Trophoblast cell (in vitro differentiated cells and primary cell): Measurements from ENCODE around the gene DEPDC4.
A peak's percentile ranks its signal among the peaks of the same experiment; 100 is the strongest.

Experiments
- DNase-seq, 2 donors: peaks; one replicate each; pipeline ENCODE4 v3.0.0-alpha.2; 2016
- H2AFZ ChIP-seq: 2 replicates; pipeline ENCODE4 v1.6.1; 2013; ENCODE audit warnings: low read length, moderate library complexity, mild to moderate bottlenecking; ENCODE audit not compliant: insufficient read depth, poor library complexity
- H2AK5ac ChIP-seq: 2 replicates; pipeline ENCODE4 v1.6.1; 2013; ENCODE audit warnings: mild to moderate bottlenecking, low read length
- H2BK120ac ChIP-seq: 2 replicates; pipeline ENCODE4 v1.6.1; 2013; ENCODE audit warnings: low read length, mild to moderate bottlenecking, moderate library complexity; ENCODE audit not compliant: insufficient read depth, poor library complexity
- H2BK12ac ChIP-seq: 2 replicates; pipeline ENCODE4 v1.6.1; 2013; ENCODE audit warnings: mild to moderate bottlenecking, low read length, moderate library complexity
- H2BK5ac ChIP-seq: 2 replicates; pipeline ENCODE4 v1.6.1; 2013; ENCODE audit warnings: low read length, low read depth, moderate library complexity, mild to moderate bottlenecking; ENCODE audit not compliant: poor library complexity
- H3K14ac ChIP-seq: 2 replicates; pipeline ENCODE4 v1.6.1; 2013; ENCODE audit warnings: mild to moderate bottlenecking, low read length
- H3K18ac ChIP-seq: 2 replicates; pipeline ENCODE4 v1.6.1; 2013; ENCODE audit warnings: mild to moderate bottlenecking, low read length
- H3K23ac ChIP-seq: 2 replicates; pipeline ENCODE4 v1.6.1; 2013; ENCODE audit warnings: low read length
- H3K27ac ChIP-seq: 2 replicates; pipeline ENCODE4 v1.5.1; 2013; ENCODE audit warnings: low read depth, mild to moderate bottlenecking, inconsistent platforms, low read length, moderate library complexity
- H3K27me3 ChIP-seq: 2 replicates; pipeline ENCODE4 v1.6.1; 2013; ENCODE audit warnings: inconsistent platforms, mild to moderate bottlenecking, low read length, moderate library complexity; ENCODE audit not compliant: insufficient read depth
- H3K36me3 ChIP-seq, 2 experiments: 1 replicate in 1 of 2; 2 replicates in 1 of 2; pipeline ENCODE4 v1.6.1; 2013; ENCODE audit warnings: low read length in 2 of 2, mild to moderate bottlenecking in 2 of 2, moderate library complexity in 1 of 2; ENCODE audit not compliant: insufficient read depth in 2 of 2, control insufficient read depth in 1 of 2
- H3K4ac ChIP-seq: 2 replicates; pipeline ENCODE4 v1.6.1; 2013; ENCODE audit warnings: low read depth, mild to moderate bottlenecking, low read length, moderate library complexity
- H3K4me1 ChIP-seq, 2 experiments: 1 replicate in 1 of 2; 2 replicates in 1 of 2; pipeline ENCODE4 v1.6.1; 2013; ENCODE audit warnings: low read length in 2 of 2, mild to moderate bottlenecking in 2 of 2, moderate library complexity in 1 of 2; ENCODE audit not compliant: insufficient read depth in 2 of 2, control insufficient read depth in 1 of 2
- H3K4me2 ChIP-seq: 2 replicates; pipeline ENCODE4 v1.6.1; 2013; ENCODE audit warnings: inconsistent platforms, mild to moderate bottlenecking, low read length, moderate library complexity
- H3K4me3 ChIP-seq: 2 replicates; pipeline ENCODE4 v1.5.1; 2013; ENCODE audit warnings: mild to moderate bottlenecking, low read depth, low read length, inconsistent platforms
- H3K79me1 ChIP-seq: one replicate; pipeline ENCODE4 v1.6.1; 2013; ENCODE audit warnings: low read length
- H3K79me2 ChIP-seq: 2 replicates; pipeline ENCODE4 v1.6.1; 2013; ENCODE audit warnings: low read length, mild to moderate bottlenecking; ENCODE audit not compliant: control insufficient read depth, insufficient read depth, poor library complexity
- H3K9ac ChIP-seq: 2 replicates; pipeline ENCODE4 v1.6.1; 2013; ENCODE audit warnings: mild to moderate bottlenecking, low read length
- H3K9me3 ChIP-seq: 2 replicates; pipeline ENCODE4 v1.6.1; 2013; ENCODE audit warnings: low read depth, mild to moderate bottlenecking, control low read depth, inconsistent platforms, low read length; ENCODE audit not compliant: insufficient read depth
- H4K12ac ChIP-seq: 2 replicates; pipeline ENCODE4 v1.6.1; 2013; ENCODE audit warnings: low read depth, mild to moderate bottlenecking, low read length, moderate library complexity
- H4K8ac ChIP-seq: 2 replicates; pipeline ENCODE4 v1.6.1; 2013; ENCODE audit warnings: low read depth, mild to moderate bottlenecking, low read length, moderate library complexity
- H4K91ac ChIP-seq: one replicate; pipeline ENCODE4 v1.6.1; 2013; ENCODE audit warnings: low read depth, mild to moderate bottlenecking, low read length, moderate library complexity
- WGBS: extraction: QIAGEN DNeasy Blood & Tissue Kit; methylation state at CpG from one replicate; pipeline ENCODE4 v1.1.7; 2013; ENCODE audit warnings: missing lambda C conversion rate; ENCODE audit not compliant: insufficient read length, insufficient coverage; ENCODE audit errors: extremely low coverage; 5-methylcytosine and 5-hydroxymethylcytosine counted together

DEPDC4 gene

DNA sequence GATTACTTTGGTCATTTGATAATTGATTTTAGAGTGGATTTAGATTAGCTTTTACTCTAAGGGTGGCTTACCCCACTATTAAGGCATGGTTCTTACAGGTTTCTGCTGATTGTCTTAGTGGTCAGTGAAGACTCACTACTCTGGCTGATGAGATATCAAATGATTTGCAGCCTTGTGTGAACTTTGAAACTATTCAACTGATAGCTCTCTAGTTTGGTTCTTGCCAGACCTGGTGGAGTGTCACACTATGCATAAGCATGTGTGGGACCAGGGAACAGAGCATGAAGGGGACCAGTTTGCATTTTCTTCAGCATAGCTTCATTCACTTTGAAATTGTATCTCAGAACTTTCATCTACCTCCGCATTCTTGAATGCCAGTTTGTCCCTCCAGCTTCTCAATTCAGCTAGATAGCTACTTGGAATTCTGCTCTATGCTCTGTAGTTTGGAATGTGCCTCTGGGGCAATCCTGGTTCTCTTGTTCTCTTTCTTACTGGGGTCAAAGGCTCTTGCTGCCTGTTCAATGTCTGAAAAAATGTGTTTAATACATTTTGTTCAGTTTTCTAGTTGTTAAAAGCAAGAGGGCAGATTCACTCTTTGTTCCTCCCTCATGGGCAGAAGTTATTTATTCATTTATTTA is 12.8 kb upstream of the DEPDC4 start:
- Histone ChIP-seq H4K12ac (no peak overlapping the region), H2BK5ac (no peak overlapping the region), H3K79me2 (peaks cover 11% of the 10 kb centered on the region), H2AK5ac (no peak overlapping the region), H4K91ac (no peak overlapping the region), H3K4me3 (no peak overlapping the region), H2AFZ (no peak overlapping the region), H3K36me3 (peaks cover 0 to 6% of the 10 kb centered on the region in 2 experiments), H3K9ac (no peak overlapping the region), H3K4ac (no peak overlapping the region), H3K27me3 (no peaks in the 10 kb centered on the region), H3K4me1 (peaks cover 4 to 6% of the 10 kb centered on the region in 2 experiments), H3K23ac (no peak overlapping the region), H2BK12ac (no peak overlapping the region), H4K8ac (no peak overlapping the region), H3K27ac (peak overlapping the region; percentile 87), H2BK120ac (no peak overlapping the region), H3K14ac (no peak overlapping the region), H3K9me3 (no peaks in the 10 kb centered on the region), H3K18ac (no peak overlapping the region), H3K79me1 (peaks cover 7% of the 10 kb centered on the region), H3K4me2 (peak overlapping the region; percentile 11)
- WGBS = no CpG with 5 or more reads among the region's 1 CpG
- peak; percentile 62 to 80 for DNase-seq

GRCh38 chr12:100279159-100279558 is 12.3 kb upstream of the DEPDC4 start:
- WGBS = no CpG with 5 or more reads among the region's 7 CpGs
- Histone ChIP-seq H2BK120ac (peak overlapping the region; percentile 10), H2BK5ac (peak overlapping the region; percentile 22), H2AK5ac (no peak overlapping the region), H3K79me2 (peaks cover 11% of the 10 kb centered on the region), H2BK12ac (peak overlapping the region; percentile 55), H3K23ac (no peak overlapping the region), H3K4ac (peak overlapping the region; percentile 49), H3K27ac (peak overlapping the region; percentile 64), H3K9me3 (no peaks in the 10 kb centered on the region), H3K4me2 (peak overlapping the region; percentile 2), H3K36me3 (peaks cover 0 to 4% of the 10 kb centered on the region in 2 experiments), H4K91ac (peak overlapping the region; percentile 20), H3K79me1 (peaks cover 7% of the 10 kb centered on the region), H3K9ac (no peak overlapping the region), H3K14ac (peak overlapping the region; percentile 21), H3K18ac (peak overlapping the region; percentile 32), H3K27me3 (no peaks in the 10 kb centered on the region), H2AFZ (no peak overlapping the region), H4K8ac (no peak overlapping the region), H3K4me3 (no peak overlapping the region), H3K4me1 (peaks cover 4 to 6% of the 10 kb centered on the region in 2 experiments), H4K12ac (no peak overlapping the region)
- no peak for DNase-seq

DNA sequence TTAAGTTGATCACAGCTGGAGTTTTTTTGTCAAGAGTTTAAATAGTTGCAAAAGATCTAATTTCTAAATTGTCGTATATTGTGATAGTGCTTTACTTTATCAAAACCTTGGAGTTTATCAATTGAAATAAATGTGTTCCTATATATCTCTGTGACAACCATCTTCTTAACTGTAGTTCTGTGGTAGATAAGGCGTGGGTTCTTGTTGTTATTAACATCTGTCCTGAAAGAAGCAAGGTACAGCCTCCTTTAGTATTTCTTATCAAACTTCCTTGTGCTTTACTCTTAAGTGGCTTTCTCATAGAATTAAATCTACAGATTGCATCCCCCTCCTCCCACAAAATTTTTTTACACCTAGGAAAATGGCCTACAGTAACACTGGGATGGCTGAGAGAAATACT is 7.4 kb upstream of the DEPDC4 start:
- no peak for DNase-seq
- Histone ChIP-seq H2AFZ (no peak overlapping the region), H3K27ac (no peak overlapping the region), H3K36me3 (no peaks in the 10 kb centered on the region), H2BK5ac (no peak overlapping the region), H4K91ac (no peak overlapping the region), H2BK120ac (no peak overlapping the region), H2BK12ac (no peak overlapping the region), H3K27me3 (no peaks in the 10 kb centered on the region), H2AK5ac (no peak overlapping the region), H3K4me2 (no peak overlapping the region), H3K79me2 (peaks cover 5% of the 10 kb centered on the region), H3K79me1 (peaks cover 3% of the 10 kb centered on the region), H4K8ac (no peak overlapping the region), H3K14ac (no peak overlapping the region), H3K9me3 (no peaks in the 10 kb centered on the region), H3K23ac (no peak overlapping the region), H4K12ac (no peak overlapping the region), H3K4me1 (peaks cover 4 to 5% of the 10 kb centered on the region in 2 experiments), H3K4ac (no peak overlapping the region), H3K18ac (no peak overlapping the region), H3K4me3 (no peak overlapping the region), H3K9ac (no peak overlapping the region)
- WGBS = no CpG with 5 or more reads among the region's 2 CpGs

DNA sequence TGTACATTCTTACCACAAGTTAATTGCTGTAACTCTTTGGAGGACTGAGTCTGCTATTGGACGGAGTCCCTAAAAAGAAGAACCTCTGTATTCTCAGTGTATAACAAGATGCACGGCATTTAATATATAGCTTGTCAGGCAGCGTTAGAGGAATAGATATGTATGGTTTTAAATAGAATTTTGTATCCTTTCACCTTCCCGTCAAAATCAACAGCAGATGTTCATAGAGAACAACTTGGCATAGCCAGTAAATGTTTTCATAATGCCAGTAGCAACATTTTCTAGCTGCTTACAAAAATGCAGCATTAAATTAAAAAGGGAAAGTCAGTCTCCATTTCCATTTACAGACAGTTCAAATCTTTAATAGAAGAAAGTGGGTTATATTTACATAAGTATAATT is 6.9 kb upstream of the DEPDC4 start:
- no peaks in the 10 kb centered on the region for H3K79me1 ChIP-seq
- H2BK120ac ChIP-seq = no peak overlapping the region
- no peak for DNase-seq
- H3K4ac ChIP-seq = no peak overlapping the region
- no peak overlapping the region for H4K91ac ChIP-seq
- no peak overlapping the region for H3K14ac ChIP-seq
- no peak overlapping the region for H3K9ac ChIP-seq
- no peak overlapping the region for H2AK5ac ChIP-seq
- H3K4me3 ChIP-seq = no peak overlapping the region
- H3K4me1 ChIP-seq = peaks cover 0 to 3% of the 10 kb centered on the region in 2 experiments
- H3K79me2 ChIP-seq = peaks cover 5% of the 10 kb centered on the region
- H2BK12ac ChIP-seq = no peak overlapping the region
- H3K9me3 ChIP-seq = no peaks in the 10 kb centered on the region
- H3K23ac ChIP-seq = no peak overlapping the region
- no peak overlapping the region for H3K4me2 ChIP-seq
- no peak overlapping the region for H2BK5ac ChIP-seq
- H4K12ac ChIP-seq = no peak overlapping the region
- H3K27me3 ChIP-seq = no peaks in the 10 kb centered on the region
- no peak overlapping the region for H4K8ac ChIP-seq
- no peaks in the 10 kb centered on the region for H3K36me3 ChIP-seq
- no peak overlapping the region for H3K18ac ChIP-seq
- no peak overlapping the region for H2AFZ ChIP-seq
- WGBS = no CpG with 5 or more reads among the region's 4 CpGs
- H3K27ac ChIP-seq = no peak overlapping the region
